GM12891 (cell line): Measurements from ENCODE around the gene FAN1.

Experiments
- DNase-seq: peaks from one replicate; pipeline ENCODE4 v3.0.0; 2011; ENCODE audit warnings: low spot score; ENCODE audit not compliant: insufficient read length
- FAIRE-seq: peaks from 2 replicates; lab custom pipeline; 2011; peaks lifted over from hg19 to GRCh38; lab: Jason Lieb, UNC
- PAX5 ChIP-seq: IDR thresholded peaks from 2 replicates; pipeline ENCODE4 v1.6.1; 2011; ENCODE audit warnings: low read length, moderate library complexity, mild to moderate bottlenecking; ENCODE audit not compliant: insufficient read depth, severe bottlenecking
- POLR2A ChIP-seq: IDR thresholded peaks from 2 replicates; pipeline ENCODE4 v1.6.1; 2011; ENCODE audit warnings: low read depth, low read length, control low read depth
- POLR2AphosphoS5 ChIP-seq: IDR thresholded peaks from 2 replicates; pipeline ENCODE4 v1.6.1; 2011; ENCODE audit warnings: low read depth, low read length, control low read depth
- POU2F2 ChIP-seq: IDR thresholded peaks from 2 replicates; pipeline ENCODE4 v1.6.1; 2011; ENCODE audit warnings: low read depth, mild to moderate bottlenecking, control low read depth, low read length, moderate library complexity
- SPI1 ChIP-seq: IDR thresholded peaks from 2 replicates; pipeline ENCODE4 v1.6.1; 2011; ENCODE audit warnings: low read depth, low read length, control low read depth
- TAF1 ChIP-seq: IDR thresholded peaks from 2 replicates; pipeline ENCODE4 v1.6.1; 2011; ENCODE audit warnings: low read depth, low read length, control low read depth

Gene FAN1

GRCh38 chr15:30928076-30928475, 24.4 kb downstream of the FAN1 start:
- DNase-seq, result no peak
- no peak for FAIRE-seq
- TF ChIP-seq TAF1, result no peak
- no peak for TF ChIP-seq POLR2A
- no peak for TF ChIP-seq PAX5
- no peak for TF ChIP-seq POU2F2
- TF ChIP-seq SPI1, result no peak
- TF ChIP-seq POLR2AphosphoS5, result no peak

GRCh38 chr15:30929064-30929669, 25.5 kb downstream of the FAN1 start:
- TF ChIP-seq SPI1 (no peak), POLR2A (no peak), POU2F2 (no peak), PAX5 (no peak), TAF1 (no peak), POLR2AphosphoS5 (no peak)
- DNase-seq (no peak), FAIRE-seq (no peak)

DNA sequence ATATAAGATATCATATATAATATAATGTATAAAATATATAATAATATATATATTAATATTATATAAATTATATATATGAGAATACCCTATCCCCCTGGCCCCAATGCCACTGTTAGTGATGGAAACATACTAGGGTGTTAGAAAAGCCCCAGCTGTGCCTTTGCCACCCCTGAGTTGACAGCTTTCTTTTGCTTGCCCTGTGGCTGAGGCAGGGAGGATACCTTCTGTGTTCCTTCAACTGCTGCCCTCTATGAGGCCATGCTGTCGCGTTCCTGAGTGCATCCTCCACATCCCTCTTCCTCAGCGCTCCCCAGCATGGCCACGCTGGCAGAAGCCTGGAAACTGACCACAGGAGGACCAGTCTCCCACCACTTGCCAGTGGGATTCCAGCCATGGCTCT, 26.3 kb downstream of the FAN1 start:
- DNase-seq, result no peak
- TF ChIP-seq POLR2A (no peak), PAX5 (no peak), TAF1 (no peak), POU2F2 (no peak), SPI1 (no peak), POLR2AphosphoS5 (no peak)
- FAIRE-seq, result no peak

DNA sequence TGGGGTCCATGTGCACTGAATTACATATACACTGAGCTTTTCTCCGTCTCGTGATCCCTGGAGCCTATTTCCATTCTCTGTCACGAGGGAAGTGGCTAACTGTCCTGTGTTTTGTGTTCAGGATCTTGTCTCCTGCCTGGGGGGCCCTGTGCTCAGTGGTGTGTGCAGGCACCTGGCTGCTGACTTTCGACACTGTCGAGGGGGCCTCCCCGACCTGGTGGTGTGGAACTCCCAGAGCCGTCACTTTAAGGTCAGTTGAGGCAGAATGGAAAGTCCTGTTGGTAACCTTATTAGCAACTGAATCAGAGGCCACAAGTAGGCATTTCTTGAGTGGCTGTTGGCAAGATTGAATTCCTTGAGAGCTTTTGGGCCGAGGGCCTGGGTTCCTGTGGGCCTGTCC, 26.7 kb downstream of the FAN1 start:
- no peak for DNase-seq
- TF ChIP-seq TAF1 (no peak), PAX5 (peak; percentile 72)
- peak; percentile 84 for FAIRE-seq

- FAIRE-seq, result no peak
- DNase-seq, result no peak
- TF ChIP-seq POLR2A (no peak), POU2F2 (no peak), PAX5 (no peak), SPI1 (no peak), POLR2AphosphoS5 (no peak), TAF1 (no peak)
Measured at GRCh38 chr15:30933293-30933692, 29.6 kb downstream of the FAN1 start.

DNA sequence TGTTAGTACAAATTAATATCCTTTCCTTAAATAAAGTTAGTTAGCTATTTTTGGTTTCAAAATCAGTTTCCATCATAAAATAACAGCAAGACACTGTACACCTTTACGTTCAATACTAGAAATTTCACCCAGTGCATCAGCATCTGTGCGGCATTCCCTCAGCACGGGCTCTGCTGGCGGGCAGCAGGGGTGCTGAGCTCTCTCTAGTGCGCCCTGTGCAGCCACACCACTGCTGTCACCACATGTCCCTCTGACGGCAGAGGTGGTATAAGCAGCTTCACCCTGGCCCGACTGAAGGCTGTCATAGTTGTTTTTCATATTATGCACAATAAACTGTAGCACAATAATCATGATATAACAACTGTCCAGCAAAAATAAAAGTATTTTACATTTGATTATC, 35.4 kb downstream of the FAN1 start:
- TF ChIP-seq TAF1 (no peak), POLR2AphosphoS5 (no peak), POLR2A (no peak), PAX5 (no peak), SPI1 (no peak), POU2F2 (no peak)
- FAIRE-seq (no peak), DNase-seq (no peak)

GRCh38 chr15:30940359-30940758, 36.6 kb downstream of the FAN1 start:
- TF ChIP-seq SPI1 (no peak), POLR2A (no peak), POU2F2 (no peak)
- DNase-seq (no peak), FAIRE-seq (no peak)

- no peak for TF ChIP-seq SPI1
- TF ChIP-seq TAF1, result no peak
- DNase-seq (no peak), FAIRE-seq (no peak)
Measured at GRCh38 chr15:30941520-30941919, 37.8 kb downstream of the FAN1 start.

- no peak for TF ChIP-seq POLR2AphosphoS5
- no peak for TF ChIP-seq POLR2A
- TF ChIP-seq PAX5, result no peak
- TF ChIP-seq POU2F2, result no peak
- FAIRE-seq, result no peak
- no peak for DNase-seq
Measured at GRCh38 chr15:30943654-30944335, 40.1 kb downstream of the FAN1 start.

- DNase-seq, result no peak
- TF ChIP-seq POLR2A, result no peak
- no peak for TF ChIP-seq POU2F2
- TF ChIP-seq TAF1, result no peak
- TF ChIP-seq POLR2AphosphoS5, result no peak
- no peak for TF ChIP-seq PAX5
- TF ChIP-seq SPI1, result no peak
- no peak for FAIRE-seq
Measured at GRCh38 chr15:30953183-30953582, 49.5 kb downstream of the FAN1 start.
